NT2/D1 (cell line): ENCODE measurements around the gene KRR1.

Experiments
- YY1 ChIP-seq: IDR thresholded peaks from 2 replicates; pipeline ENCODE4 v1.6.1; 2011; ENCODE audit not compliant: insufficient read length, insufficient read depth
- ZNF274 ChIP-seq: IDR thresholded peaks from 2 replicates; pipeline ENCODE4 v1.6.1; 2011; ENCODE audit warnings: mild to moderate bottlenecking, low read depth, low read length

DNA sequence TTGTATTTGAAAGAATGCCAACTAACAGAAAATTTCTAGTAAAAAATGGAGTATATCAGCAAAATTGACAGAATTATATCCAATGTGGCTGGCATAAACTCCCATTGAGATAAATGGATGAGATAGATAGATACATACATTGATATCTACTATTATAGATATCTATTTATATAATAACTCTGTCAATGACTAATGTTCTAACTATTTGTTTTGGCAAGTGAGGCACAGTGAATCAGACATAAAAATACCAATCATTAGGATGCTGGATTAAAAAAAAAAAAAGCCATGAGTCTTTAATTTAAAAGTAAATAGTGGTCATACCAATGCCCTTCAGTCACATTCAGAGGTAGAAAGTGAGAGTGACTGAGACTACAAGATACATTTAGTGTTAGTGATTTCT, 64.6 kb downstream of the KRR1 start:
- TF ChIP-seq YY1, result no peak
- no peak for TF ChIP-seq ZNF274
